Esophagus squamous epithelium (tissue), 4 donors: Measurements from ENCODE around the gene ERP29.

Experiments used
- POLR2A ChIP-seq, 4 donors: fragments of 450-650 bp; IDR thresholded peaks; one replicate each; pipeline ENCODE4 v1.6.1; 2017; ENCODE audit warnings: antibody characterized with exemption in 4 of 4, mild to moderate bottlenecking in 4 of 4, moderate library complexity in 3 of 4
- TF ChIP-seq, protein P1 (sequence below), 6 experiments: fragments of 450-650 bp in 4 of 6; fragments of 200-600 bp in 2 of 6; sonication (generic) in 2 of 6; IDR thresholded peaks; one replicate each; pipeline ENCODE4 v1.5.1; 2016 to 2019; ENCODE audit warnings: antibody characterized with exemption in 6 of 6, mild to moderate bottlenecking in 4 of 6, moderate library complexity in 4 of 6

DNA sequence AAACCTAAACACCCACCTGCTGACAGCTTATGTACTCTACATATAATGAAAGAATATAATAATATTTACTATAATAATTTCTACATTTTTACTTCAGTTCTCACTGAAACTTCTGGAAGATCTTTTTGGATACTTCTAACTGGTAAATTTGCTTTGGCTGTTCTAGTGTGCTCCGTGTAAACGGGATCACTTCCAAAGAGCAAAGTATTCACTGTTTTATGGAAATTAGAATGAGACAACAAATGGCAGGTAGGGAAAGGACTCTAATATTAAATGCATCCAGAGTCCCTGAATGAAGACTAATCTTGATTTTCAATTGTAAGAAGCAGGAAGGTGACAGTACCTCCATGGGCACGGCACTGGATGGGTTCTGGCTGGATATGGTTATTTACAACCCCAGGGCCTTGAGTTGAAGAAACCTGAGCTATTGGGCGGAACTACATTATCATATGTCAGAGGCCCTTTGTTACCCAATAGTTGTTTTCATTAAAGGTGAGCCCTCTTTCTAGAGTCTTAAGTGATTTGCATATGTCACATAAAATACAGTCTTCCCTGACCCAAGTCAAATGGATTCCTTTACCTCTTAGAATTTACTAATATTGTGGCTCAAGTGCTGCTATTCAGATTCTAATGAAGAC lies 10.7 kb downstream of the ERP29 start:
- TF ChIP-seq POLR2A (IDR thresholded peaks at IDR 0.05) = no peak
- TF ChIP-seq, protein P1, sequence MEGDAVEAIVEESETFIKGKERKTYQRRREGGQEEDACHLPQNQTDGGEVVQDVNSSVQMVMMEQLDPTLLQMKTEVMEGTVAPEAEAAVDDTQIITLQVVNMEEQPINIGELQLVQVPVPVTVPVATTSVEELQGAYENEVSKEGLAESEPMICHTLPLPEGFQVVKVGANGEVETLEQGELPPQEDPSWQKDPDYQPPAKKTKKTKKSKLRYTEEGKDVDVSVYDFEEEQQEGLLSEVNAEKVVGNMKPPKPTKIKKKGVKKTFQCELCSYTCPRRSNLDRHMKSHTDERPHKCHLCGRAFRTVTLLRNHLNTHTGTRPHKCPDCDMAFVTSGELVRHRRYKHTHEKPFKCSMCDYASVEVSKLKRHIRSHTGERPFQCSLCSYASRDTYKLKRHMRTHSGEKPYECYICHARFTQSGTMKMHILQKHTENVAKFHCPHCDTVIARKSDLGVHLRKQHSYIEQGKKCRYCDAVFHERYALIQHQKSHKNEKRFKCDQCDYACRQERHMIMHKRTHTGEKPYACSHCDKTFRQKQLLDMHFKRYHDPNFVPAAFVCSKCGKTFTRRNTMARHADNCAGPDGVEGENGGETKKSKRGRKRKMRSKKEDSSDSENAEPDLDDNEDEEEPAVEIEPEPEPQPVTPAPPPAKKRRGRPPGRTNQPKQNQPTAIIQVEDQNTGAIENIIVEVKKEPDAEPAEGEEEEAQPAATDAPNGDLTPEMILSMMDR (IDR thresholded peaks at IDR 0.05) = no peak
